Thoracic aorta (tissue), 2 donors: ENCODE data around the gene ZYX. TPM values are rescaled to one million over a fixed set of nuclear protein-coding genes. Genes with fewer than 3 reads are reported as not detected.

Experiments
- ATAC-seq: fragments of 150-250 bp; one replicate; pipeline ENCODE4 v1.8.0; 2017; ENCODE audit warnings: low read depth; ENCODE audit not compliant: insufficient number of reproducible peaks, low FRiP score
- DNase-seq: peaks from one replicate; pipeline ENCODE4 v3.0.0-alpha.2; 2020; ENCODE audit warnings: low spot score
- H3K27ac ChIP-seq, 2 donors: fragments of 200-600 bp; sonication (generic); 1 replicate in 1 of 2; 2 replicates in 1 of 2; pipeline ENCODE4 v1.5.1; 2016; ENCODE audit warnings: mild to moderate bottlenecking in 2 of 2, moderate library complexity in 2 of 2
- H3K27me3 ChIP-seq: fragments of 200-600 bp; sonication (generic); replicated peaks from 2 replicates; pipeline ENCODE4 v1.6.0; 2016; ENCODE audit warnings: mild to moderate bottlenecking; ENCODE audit not compliant: insufficient read depth
- H3K36me3 ChIP-seq: fragments of 200-600 bp; sonication (generic); one replicate; pipeline ENCODE4 v1.5.1; 2016
- H3K4me1 ChIP-seq, 2 donors: fragments of 200-600 bp; sonication (generic); 1 replicate in 1 of 2; 2 replicates in 1 of 2; pipeline versions ENCODE4 v1.5.1 to v1.6.0; 2016; ENCODE audit warnings: low read depth in 2 of 2, mild to moderate bottlenecking in 1 of 2; ENCODE audit not compliant: control insufficient read depth in 1 of 2
- H3K4me3 ChIP-seq: fragments of 200-600 bp; sonication (generic); 2 replicates; pipeline ENCODE4 v1.5.1; 2016; ENCODE audit warnings: mild to moderate bottlenecking
- H3K9me3 ChIP-seq: fragments of 200-600 bp; sonication (generic); 2 replicates; pipeline ENCODE4 v1.5.1; 2016
- total RNA-seq, 2 donors: library from RNA; depleted of rRNA; stranded (reverse); fragments of >200 nt; gene quantifications; one replicate each; pipeline versions ENCODE4 v1.1.0 to v1.2.3, GENCODE V29; 2016
- TF ChIP-seq, protein P1 (sequence below): fragments of 200-600 bp; sonication (generic); IDR thresholded peaks from one replicate; pipeline ENCODE4 v1.5.1; 2019; ENCODE audit warnings: antibody characterized with exemption

ZYX gene
- total RNA-seq, 2 donors from 2014 or later = 234 to 287 TPM

DNA sequence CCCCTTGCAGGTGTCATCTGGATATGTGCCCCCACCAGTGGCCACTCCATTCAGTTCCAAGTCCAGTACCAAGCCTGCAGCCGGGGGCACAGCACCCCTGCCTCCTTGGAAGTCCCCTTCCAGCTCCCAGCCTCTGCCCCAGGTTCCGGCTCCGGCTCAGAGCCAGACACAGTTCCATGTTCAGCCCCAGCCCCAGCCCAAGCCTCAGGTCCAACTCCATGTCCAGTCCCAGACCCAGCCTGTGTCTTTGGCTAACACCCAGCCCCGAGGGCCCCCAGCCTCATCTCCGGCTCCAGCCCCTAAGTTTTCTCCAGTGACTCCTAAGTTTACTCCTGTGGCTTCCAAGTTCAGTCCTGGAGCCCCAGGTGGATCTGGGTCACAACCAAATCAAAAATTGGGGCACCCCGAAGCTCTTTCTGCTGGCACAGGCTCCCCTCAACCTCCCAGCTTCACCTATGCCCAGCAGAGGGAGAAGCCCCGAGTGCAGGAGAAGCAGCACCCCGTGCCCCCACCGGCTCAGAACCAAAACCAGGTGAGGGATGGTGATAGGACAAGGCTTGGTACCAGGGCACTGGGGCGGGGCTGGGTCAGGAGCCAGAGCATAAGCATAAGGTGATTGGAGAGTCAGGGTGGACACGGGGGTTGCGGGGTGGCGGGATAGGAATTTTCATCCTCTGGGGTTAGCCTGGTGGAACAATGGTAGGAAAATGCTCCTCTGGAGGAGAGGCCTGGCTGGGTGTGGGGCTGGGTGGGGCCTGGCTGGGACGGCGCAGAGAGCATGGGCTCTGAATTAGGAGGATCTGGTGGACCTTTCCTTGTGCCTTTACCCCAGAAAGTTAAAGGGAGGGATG is 1.9 kb downstream of the ZYX start:
- peaks cover 8% of the 10 kb centered on the region for H3K36me3 ChIP-seq
- peaks cover 45 to 75% of the 10 kb centered on the region in 2 donors for H3K4me1 ChIP-seq
- H3K27me3 ChIP-seq = no peaks in the 10 kb centered on the region
- H3K9me3 ChIP-seq = no peaks in the 10 kb centered on the region
- TF ChIP-seq, protein P1, sequence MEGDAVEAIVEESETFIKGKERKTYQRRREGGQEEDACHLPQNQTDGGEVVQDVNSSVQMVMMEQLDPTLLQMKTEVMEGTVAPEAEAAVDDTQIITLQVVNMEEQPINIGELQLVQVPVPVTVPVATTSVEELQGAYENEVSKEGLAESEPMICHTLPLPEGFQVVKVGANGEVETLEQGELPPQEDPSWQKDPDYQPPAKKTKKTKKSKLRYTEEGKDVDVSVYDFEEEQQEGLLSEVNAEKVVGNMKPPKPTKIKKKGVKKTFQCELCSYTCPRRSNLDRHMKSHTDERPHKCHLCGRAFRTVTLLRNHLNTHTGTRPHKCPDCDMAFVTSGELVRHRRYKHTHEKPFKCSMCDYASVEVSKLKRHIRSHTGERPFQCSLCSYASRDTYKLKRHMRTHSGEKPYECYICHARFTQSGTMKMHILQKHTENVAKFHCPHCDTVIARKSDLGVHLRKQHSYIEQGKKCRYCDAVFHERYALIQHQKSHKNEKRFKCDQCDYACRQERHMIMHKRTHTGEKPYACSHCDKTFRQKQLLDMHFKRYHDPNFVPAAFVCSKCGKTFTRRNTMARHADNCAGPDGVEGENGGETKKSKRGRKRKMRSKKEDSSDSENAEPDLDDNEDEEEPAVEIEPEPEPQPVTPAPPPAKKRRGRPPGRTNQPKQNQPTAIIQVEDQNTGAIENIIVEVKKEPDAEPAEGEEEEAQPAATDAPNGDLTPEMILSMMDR = no peak
- peak overlapping the region; percentile 100 for H3K27ac ChIP-seq
- peak overlapping the region; percentile 100 for H3K4me3 ChIP-seq
- DNase-seq (no peak), ATAC-seq (no peak)

- H3K27ac ChIP-seq = peak overlapping the region; percentile 100
- peaks cover 8% of the 10 kb centered on the region for H3K36me3 ChIP-seq
- H3K9me3 ChIP-seq = no peaks in the 10 kb centered on the region
- peaks cover 42 to 75% of the 10 kb centered on the region in 2 donors for H3K4me1 ChIP-seq
- DNase-seq (no peak), ATAC-seq (no peak)
- no peaks in the 10 kb centered on the region for H3K27me3 ChIP-seq
- peak overlapping the region; percentile 100 for H3K4me3 ChIP-seq
- TF ChIP-seq, protein P1 = no peak
These were observed 2.5 kb downstream of the ZYX start for GRCh38 chr7:143383642-143383957.

- TF ChIP-seq, protein P1 = no peak
- H3K9me3 ChIP-seq = no peaks in the 10 kb centered on the region
- peaks cover 42 to 75% of the 10 kb centered on the region in 2 donors for H3K4me1 ChIP-seq
- DNase-seq (no peak), ATAC-seq (no peak)
- H3K27ac ChIP-seq = peak overlapping the region; percentile 100
- H3K36me3 ChIP-seq = peaks cover 9% of the 10 kb centered on the region
- peak overlapping the region; percentile 100 for H3K4me3 ChIP-seq
- H3K27me3 ChIP-seq = no peaks in the 10 kb centered on the region
These were observed 3.0 kb downstream of the ZYX start for GRCh38 chr7:143384148-143384547.

DNA sequence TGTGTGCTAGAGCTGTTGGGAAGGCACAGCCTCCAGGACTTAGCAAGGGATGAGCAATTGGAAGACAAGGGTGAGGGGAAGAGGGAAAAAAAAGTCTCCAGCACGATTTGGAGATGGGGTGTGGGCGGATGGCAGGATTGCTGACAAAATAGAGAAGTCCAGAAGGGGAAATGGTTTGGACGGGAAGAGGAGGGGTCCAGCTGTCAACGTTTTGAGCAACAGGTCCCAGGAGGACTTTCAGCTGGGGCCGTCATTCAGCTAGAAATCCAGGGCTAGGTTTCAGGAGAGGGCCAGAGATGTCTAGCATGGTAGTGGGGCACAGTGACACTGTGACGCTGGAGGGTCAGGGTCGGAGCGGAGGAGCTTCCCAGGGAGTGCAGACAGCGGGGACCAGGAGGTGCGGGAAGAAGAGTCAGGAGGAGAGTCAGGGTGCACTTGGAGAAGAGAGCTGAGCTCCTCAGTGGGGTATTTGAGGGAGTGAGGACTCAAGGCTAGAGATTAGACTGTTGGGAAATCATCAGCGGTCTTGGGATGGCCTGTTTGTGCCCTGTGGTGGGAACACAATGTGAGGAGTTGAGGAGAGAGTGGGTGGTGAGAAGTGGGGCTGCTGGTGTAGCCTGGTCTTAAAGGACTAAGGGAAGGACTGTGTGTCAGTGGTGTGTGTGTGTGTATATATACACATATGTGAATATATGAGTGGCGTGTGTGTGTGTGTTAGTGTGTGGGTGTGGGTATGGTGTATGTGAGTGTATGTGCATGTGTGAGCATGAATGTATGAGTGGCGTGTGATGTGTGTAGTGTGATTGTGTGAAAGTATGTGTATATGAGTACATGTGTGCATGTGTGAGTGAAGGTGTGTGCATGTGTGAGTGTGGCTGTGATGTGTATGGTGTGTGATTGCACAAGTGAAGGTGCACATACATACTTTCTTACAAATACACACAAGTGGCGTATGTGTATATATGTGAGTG is 3.8 kb downstream of the ZYX start:
- ATAC-seq (no peak), DNase-seq (no peak)
- Histone ChIP-seq H3K4me3 (peak overlapping the region; percentile 100), H3K27ac (peak overlapping the region; percentile 100), H3K4me1 (peaks cover 38 to 75% of the 10 kb centered on the region in 2 donors), H3K36me3 (peaks cover 16% of the 10 kb centered on the region), H3K27me3 (no peaks in the 10 kb centered on the region), H3K9me3 (no peaks in the 10 kb centered on the region)
- TF ChIP-seq, protein P1 = no peak
